HG02642 (cell line): ENCODE measurements around the gene RIPK3.

Experiments
- ATAC-seq: cut with Tn5 transposase; IDR thresholded peaks from one replicate; pipeline ENCODE4 v1.9.1; 2021; ENCODE audit warnings: mild to moderate bottlenecking; ENCODE audit not compliant: unreplicated experiment, poor library complexity

RIPK3 gene

DNA sequence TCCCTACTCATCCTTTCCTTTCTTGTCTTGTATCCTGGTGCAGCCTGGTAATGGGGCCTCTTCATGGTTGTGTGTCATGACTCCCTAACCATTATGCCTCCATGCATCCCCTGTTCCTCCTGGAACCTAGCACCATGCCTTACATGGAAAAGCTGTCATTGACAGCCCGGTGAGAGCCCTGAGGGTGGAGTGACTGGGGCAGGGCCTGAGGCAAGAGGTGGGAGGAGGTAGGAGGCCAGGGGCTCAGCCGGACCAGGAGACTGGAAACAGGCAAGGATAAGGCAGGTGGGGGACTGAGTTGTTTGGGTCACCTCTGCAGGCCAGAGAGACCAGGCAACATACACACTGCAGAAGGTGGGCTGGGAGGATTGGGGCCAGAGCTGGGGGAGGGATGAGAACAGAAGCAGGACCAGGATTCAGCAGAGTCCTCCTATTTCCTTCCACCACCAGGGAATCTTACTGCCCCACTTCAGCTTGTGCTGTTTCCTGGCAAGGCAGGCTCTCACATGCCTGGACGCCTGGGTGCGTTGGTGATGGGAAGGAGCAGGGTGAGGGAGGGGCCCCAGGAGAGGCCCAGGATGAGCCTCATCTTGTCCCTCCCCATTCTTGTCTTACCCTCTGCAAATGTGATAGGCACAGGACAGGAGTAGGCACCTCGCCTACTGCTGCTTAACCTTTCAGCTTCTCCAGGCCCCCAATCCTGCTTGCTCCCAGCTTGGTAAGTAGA lies 30.1 kb downstream of the RIPK3 start, which contains the start of gene LTB4R2:
Gene LTB4R2, plus strand, starts transcription at position 603 of the 727 bp plus-strand sequence. CDS start 525 bp downstream, outside the sequence.
- no peak for ATAC-seq

GRCh38 chr14:24308342-24309124 lies 31.3 kb downstream of the RIPK3 start:
- no peak for ATAC-seq

- peak; percentile 24 for ATAC-seq
Observed at GRCh38 chr14:24307575-24308341, 32.0 kb downstream of the RIPK3 start, which contains the start of gene CIDEB. TSS of gene CIDEB (minus strand) at chr14:24307977. CDS start at chr14:24307858, 119 bp downstream.

DNA sequence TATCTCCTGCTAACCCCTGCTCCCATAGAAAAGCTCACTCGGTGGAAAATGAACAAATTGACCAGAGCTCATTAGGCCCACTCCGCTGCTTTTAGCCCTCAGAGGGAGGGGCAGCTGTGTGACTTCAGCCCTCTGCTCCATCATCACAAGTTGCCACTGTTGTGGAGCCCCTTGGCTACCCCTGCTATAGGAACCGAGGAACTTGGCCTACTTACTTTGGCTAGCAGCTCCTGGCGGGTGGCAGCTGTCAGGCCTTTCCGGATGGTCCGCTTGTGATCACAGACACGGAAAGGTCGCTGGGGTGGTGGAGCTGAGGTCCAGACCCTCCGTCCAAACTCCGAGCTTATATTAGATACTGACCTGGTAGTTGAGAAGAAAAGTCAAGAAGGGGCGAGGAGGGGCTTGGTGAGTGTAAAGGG lies 32.6 kb downstream of the RIPK3 start:
- ATAC-seq: no peak

DNA sequence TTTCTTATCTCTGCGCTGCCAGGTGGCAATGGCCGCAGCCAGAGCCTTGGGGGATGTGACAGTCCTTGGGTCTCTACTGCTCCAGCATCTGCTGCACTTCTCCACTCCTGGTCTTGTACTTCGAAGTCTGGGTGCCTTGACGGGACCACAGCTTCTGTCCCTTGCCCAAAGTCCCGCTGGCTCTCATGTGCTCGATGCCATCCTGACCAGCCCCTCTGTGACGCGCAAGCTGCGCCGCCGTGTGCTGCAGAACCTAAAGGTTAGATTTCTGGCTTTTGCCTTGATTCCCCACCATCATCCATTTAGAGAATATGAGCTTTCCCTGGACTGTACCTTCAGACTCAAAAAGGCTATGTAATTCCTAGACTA lies 35.8 kb downstream of the RIPK3 start:
- no peak for ATAC-seq

- no peak for ATAC-seq
Observed at GRCh38 chr14:24300326-24300980, 39.3 kb downstream of the RIPK3 start.

- peak; percentile 75 for ATAC-seq
Observed at GRCh38 chr14:24299255-24300191, 40.3 kb downstream of the RIPK3 start, which contains the start of the genes DHRS1 and NOP9. TSS of gene DHRS1 (minus strand) at chr14:24299780. CDS start at chr14:24299106, 674 bp downstream. TSS of gene NOP9 (plus strand) at chr14:24299850. CDS start at chr14:24299955, 105 bp downstream.

DNA sequence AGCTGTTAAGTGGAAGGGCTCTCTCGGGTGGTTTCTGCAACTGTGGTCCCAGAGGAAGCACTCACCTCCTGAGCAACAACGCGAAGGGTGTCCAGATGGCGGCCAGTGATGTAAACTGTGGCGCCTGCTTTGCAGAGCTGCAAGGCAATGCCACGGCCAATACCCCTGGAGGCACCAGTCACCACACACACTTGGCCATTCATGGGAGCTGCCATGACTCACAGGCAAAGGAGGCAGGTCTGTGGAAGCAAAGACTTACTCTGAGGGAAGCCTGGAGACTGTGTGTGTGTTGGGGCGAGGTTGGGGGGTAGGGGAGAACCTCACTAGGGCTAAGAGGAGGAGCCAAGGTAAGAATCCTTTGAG lies 40.9 kb downstream of the RIPK3 start:
- no peak for ATAC-seq

- peak; percentile 5 for ATAC-seq
Observed at GRCh38 chr14:24297190-24297964, 42.4 kb downstream of the RIPK3 start.

DNA sequence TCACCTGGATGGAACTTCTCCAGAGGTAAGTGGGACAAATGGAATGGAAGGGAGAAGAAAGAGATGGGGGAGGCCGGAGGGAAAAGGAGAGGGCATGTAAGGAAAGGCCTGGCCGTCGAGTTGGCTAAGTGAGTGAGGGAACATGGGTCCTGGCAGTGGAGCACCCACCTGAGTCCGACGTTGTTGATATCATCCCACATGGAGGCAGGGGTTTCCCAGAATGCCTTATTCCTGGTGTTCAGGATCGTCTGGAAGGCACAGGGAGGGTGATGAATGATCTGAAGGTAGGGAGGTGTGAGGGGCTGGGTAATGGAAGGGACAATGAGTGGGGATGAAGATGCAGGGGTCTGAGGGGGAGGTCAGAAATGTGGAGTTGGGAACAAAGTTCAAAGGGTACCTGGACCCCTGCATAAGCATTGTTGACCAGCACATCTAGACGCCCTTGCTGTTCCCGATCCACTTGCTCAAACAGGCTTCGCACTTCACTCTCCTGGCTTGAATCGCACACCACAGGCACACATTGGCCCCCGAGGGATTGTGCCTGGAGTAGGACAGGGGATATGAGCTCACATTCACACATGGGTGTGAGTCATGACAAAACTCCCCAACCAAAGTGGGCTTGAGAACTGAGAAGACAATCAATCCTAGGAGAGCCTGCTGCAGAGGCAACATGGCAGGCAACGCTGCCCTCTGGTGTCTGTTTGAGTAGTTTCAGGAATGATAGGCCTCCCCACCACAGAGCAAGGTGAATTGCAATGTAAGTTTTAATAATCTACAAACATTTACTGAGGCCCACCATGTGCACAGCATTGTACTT lies 43.2 kb downstream of the RIPK3 start:
- peak; percentile 49 for ATAC-seq

- no peak for ATAC-seq
Observed at GRCh38 chr14:24293525-24293924, 46.3 kb downstream of the RIPK3 start.

DNA sequence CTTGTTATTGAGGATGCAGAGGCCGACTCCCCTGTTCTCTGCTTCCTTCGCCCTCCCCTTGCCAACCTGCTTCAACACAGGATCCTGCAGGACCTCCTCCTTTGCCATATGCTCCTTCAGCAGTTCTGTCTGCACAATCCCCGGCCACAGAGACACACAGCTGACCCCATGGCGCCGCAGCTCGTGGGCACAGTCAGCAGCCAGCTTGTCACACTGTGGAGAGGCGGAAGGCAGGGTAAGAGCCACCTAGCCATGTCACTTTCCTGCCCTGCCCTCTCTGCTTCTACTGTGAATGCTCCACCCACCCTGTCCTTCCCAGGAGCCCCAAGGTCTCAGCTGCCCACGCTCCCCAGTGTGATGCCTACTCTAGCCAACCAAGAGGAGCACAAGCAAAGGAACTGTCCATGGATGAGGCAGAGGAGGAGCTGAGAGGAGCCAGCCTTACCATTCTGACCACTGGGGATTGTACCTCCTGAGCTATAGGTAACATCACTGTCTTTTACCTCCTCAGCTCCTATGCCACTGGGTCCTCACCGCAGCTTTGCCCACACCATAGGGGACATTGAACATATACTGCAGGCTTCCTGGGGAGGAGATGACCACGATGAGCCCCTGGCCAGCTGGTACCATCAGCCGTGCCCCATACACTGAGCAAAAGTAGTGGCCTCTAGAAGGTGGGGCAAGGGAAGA lies 47.5 kb downstream of the RIPK3 start:
- ATAC-seq: no peak

DNA sequence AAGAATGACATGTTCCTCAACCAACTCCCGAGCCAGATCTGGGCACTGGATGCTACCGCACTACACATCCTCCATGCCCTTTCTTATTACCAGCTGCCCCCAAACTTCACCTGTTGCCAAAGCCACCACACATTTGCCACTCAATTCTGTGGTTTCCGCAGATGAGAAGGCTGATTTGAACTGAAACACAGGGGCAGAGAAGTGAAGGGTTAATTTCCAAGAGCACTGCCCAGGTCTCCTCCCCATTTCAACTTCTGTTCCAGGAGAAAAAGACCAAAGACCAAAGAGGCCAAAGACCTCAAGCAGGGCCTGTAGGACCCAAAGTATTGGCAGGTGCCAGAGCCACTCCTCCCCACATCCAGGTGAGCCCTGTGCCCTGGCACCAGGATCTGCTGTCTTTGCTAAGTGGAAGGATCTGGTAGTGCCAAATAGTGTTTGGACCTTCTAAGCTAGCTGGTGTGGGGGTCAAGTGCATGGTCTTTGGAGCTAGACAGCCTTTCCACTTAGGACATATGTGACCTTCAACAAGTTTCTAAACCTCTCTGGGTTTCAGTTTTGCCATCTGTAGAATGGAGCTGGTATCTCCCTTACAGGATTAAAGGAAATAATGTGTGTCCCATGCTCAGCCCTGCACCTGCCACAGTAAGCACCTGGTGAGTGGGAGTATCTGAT lies 48.2 kb downstream of the RIPK3 start:
- ATAC-seq: no peak

DNA sequence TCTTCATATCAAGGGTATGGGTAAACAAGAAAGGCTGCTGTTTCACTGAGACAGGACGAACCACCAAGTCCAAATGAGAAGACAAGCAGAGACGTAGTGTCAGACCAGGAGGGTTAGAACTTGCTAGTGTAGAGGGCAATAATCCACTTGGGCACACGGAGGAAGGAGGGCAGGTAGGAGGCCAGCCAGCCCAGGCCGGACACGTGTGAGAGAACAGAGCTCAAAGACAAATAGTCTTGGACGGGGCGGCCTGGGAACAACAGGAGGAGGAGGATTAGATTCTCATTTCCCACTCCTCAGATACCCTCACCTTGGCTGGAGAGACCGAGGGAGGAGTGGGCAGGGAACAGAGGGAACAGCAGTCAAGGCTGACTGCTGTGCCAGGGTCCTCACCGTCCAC lies 49.0 kb downstream of the RIPK3 start:
- ATAC-seq: no peak

- ATAC-seq: no peak
Observed at GRCh38 chr14:24289649-24290280, 50.0 kb downstream of the RIPK3 start.

DNA sequence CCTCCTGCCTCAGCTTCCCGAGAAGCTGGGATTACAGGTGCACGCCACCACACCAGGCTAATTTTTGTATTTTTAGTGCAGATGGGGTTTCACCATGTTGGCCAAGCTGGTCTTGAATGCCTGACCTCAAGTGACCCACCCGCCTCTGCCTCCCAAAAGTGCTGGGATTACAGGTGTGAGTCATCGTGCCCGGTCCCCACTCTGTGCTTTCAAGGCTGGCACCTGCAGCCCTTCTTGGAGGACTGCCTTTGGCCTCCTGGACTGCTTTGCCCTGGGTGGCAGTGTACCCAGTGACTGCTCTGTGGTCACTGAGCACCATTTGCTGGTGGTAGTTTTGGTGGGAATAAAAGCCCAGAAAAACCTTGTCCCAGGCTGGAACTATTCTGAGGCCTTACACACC lies 52.8 kb downstream of the RIPK3 start:
- no peak for ATAC-seq
